ENCODE measurements around the gene ZNF414.
"Not testable (repeated sequence)": the region's sequence is repeated elsewhere in the genome, so short reads cannot be mapped to it uniquely, and the experiment has no call there.

Gene ZNF414

GRCh38 chr19:8517551-8518442 is 3.8 kb upstream of the ZNF414 start:
- peak; percentile 53 for DNase-seq

- DNase-seq, result no peak
Measured at GRCh38 chr19:8515317-8515716, 1.4 kb upstream of the ZNF414 start.

DNA sequence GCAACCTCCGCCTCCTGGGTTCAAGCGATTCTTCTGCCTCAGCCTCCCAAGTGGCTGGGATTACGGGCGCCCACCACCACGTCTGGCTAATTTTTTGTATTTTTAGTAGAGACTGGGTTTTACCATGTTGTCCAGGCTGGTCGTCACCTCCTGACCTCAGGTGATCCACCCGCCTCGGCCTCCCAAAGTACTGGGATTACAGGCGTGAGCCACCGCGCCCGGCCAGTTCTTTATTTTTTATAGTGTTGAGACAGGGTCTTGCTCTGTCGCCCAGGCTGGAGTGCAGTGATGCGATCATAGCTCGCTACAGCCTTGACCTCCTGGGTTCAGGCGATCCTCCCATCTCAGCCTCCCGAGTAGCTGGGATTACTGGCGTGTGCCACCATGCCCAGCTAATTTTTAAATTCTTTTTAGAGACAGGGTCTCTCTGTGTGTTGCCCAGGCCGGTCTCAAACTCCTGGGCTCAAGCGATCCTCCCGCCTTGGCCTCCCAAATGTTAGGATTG is 590 bp upstream of the ZNF414 start:
- DNase-seq, result not testable (repeated sequence)

DNA sequence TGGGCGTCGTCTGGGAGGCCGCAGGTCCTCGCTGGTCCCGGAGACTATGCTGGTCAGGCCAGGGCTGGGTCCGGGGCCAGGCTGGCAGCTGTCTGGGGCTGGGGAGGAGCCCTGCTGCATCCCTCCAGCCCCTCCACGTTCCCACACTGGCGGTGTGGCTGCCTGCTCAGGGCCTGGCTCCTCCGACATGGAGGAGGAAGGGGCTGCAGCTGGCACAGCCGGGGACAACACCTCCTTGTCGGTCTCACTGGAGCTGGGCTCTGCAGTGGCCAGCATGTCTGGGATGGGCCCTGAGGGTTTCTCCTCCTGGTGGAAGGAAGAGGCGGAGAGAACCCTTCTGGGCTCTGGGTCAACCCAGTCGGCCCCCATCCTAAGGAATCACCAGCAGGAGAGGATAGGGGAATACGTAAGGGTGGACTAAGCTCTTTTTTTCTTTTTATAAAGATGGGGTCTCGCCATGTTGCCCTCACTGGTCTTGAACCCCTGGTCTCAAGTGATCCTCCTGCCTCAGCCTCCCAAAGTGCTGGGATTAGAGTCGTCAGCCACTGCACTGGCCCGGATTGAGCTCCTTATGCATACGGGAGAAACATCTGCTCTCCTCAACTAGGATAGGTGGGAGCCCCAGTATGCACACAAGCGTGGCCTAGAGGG is 806 bp downstream of the ZNF414 start:
- DNase-seq, result no peak

- no peak for DNase-seq
Measured at GRCh38 chr19:8512115-8512967, 1.6 kb downstream of the ZNF414 start.

DNA sequence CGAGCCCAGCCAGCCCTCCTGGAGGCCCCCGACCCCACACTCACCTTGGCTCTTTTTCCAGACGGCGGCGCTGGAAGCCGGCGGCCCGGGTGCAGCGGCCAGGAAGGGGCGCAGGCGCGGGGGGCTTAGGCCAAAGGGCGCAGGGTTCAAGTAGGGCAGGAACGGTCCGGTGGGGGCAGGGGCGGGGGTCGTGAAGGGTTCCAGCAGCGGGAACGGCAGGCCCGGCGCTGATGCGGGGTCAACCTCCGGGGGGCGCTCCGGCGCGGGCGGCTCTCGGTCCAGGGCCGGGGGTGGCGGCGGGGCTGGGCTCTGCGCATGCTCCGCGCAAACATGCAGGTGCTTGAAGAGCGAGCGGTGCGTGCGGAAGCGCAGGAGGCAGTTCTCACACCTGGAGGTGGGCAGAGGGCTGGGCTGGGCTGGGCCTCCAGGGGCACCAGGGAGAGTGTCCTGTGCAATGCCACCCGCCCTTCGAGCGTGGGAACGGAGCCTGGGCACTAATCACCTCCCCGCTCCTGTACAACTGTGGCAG is 2.3 kb downstream of the ZNF414 start:
- DNase-seq, result no peak

DNA sequence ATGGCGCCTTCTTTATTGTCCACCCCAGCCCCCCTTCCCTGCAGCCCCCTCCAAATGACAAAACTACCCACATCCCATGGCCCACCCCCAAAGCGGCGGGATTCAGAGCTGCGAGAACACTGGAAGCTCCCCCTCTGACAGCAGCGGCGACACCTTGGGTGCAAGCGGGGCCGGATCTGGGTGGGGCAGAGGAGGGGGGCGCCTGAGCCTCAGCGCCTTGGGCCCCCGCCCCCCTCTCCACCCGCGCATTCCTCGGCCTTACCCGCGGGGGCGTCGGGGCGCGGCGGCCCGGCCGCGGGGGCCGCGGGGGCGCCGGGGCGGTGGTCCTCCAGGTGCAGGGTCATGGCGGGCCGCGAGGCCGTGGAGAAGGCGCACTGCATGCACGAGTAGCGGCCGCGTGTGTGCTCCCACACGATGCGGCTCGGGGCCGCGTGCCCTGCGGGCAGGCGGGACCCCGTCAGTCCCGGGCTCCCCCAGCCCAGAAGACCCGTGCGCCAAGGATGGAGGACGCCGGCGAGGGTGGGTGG is 3.3 kb downstream of the ZNF414 start:
- DNase-seq, result no peak

DNA sequence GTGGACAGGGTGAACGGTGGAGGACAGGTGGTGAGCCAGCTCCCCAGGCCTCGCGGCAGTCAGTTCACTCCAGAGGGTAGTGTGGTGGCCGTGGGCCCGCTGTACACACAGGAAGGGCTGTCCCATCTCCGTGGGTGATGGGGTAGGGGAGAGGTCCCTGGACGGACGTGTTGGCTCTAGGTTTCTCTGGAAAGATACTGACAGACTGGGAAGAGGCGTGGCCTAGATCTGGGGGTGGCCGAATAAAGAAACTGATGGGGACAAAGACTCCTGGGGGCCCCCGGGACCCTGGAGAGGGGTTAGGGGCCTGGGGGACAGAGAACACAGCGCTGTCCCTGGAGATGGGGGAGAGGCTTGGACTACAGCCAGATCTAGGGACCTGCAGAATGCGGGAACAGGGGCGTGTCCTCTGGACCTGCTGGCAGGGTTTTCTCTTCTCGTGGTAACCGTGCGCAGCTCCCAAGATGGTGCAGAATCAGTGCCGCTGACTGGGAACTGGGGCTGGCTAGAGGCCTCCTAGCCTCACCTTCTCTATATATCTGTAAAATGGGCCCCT is 7.5 kb downstream of the ZNF414 start:
- DNase-seq, result no peak

DNA sequence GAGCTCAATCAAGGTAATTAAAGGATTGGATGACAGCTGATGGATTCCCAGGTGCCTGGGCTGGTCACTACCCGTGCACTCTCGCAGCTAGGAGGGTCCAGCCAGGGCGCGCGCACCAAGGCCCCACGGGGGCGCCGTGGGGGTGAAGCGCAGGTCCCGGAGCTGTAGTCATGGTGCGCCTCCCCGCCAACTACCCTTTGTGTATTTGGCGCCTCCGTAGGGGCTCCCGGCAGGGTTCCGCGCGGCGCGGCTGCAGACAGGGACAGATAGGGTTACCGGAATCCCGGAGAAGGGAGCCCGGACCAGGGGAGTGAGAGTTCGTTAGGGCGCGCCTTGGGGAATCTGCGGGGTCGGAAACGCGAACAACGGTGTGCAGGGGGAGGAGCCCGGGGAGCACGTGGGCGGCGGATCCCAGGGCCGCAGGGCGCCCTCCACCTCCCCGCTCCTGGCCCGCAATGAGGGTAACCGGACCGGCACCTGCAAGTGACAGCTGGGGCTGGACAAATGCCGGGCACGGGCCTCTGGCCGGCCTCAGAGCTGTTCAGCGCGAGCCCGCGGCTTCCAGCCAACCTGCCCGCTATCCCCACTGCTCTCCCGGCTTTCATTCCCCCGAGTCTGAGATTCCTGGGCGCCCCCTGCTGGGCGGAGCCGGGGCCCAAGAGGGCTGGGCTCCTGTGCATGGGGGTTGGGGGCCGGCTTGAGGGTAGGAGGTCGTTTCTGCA is 8.1 kb downstream of the ZNF414 start:
- peak; percentile 56 for DNase-seq

GRCh38 chr19:8504919-8505318 is 9.0 kb downstream of the ZNF414 start:
- DNase-seq, result no peak

DNA sequence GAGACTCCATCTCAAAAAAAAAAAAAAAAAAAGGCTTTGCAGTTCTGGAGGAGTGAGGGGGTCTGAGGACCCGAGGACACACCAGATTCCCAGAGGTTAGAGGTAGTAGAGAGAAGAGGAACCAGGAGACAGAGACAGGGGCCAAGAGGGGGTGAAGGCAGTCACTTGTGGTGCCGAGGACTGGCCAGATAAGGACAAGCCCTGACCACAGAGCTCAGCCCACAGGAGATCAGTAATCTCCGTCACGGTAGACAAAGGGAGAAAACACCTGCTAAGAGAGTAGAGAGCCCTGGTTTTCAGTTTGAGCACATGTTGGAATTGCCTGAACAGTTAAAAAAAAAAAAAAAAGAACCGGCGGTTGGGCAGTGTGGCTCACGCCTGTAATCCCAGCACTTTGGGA is 9.8 kb downstream of the ZNF414 start:
- no peak for DNase-seq

DNA sequence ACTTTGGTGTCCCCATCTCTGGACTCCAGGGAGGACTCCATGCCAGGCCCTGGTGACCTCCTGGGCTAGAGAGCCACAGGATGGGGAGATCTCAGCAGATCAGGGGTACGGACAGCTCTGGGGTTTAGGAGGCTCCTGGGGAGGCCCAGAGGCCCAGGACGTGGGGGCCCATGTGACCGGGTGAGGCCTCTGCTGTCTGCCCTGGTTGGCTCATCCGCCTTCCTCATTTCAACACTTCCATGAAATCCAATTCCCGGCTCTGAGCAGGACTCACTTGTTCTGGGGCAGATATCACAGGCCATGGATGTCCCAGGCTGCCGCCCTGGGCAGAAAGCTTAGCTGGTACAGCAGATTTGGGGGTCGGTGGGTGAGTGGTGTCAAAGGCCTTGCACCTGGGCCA is 10.5 kb downstream of the ZNF414 start:
- DNase-seq, result no peak

GRCh38 chr19:8501981-8502380 is 12.0 kb downstream of the ZNF414 start:
- DNase-seq, result no peak

GRCh38 chr19:8501516-8501915 is 12.5 kb downstream of the ZNF414 start:
- no peak for DNase-seq

DNA sequence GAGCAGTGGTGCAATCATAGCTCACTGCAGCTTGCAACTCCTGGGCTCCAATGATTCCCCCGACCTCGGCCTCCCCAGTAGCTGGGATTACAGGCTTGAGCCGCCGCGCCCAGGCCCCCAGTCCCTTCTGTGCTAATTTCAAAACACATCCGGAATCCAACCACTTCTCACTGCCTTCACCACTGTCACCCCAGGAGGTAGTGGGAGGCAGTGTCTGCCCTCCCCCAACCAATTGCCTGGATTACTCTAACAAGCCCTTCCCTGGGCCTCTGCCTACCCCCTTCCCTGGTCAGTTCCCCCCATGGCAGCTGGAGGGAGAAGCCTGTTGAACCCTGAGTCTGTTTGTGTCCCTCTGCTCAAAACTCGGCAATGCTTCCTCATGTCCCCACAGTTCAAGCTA is 13.8 kb downstream of the ZNF414 start:
- peak; percentile 19 for DNase-seq

DNA sequence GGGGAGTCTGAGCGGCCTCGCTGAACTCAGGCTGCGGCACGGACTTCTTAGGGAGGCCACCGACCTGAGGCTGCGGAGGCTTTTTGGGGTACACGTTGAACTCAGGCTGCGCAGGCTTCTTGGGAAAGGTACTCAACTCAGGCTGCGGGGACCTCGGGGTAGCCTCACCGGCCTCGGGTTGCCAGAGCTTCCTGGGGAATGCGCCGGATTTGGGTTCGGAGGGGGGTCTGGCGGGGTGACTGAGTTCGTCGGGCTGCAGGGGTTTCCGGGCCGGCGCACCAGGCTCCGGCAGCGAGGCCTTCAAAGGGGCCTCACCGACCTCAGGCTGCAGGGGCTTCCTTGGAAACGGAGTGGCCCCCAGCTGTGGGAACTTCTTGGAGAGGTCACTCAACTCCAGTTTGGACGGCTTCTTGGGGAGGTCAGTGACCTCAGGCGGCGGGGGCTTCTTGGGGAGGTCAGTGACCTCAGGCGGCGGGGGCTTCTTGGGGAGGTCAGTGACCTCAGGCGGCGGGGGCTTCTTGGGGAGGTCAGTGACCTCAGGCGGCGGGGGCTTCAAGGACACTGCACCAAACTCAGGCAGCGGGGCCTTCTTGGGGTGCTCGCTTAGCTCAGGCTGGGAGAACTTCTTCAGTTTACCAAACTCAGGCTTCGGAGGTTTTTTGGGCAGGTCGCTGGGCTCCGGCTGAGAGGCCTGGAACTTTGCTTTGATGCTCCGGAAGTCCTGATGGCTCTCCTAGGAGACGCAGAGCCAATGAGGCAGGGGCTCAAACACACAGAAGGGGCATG is 14.7 kb downstream of the ZNF414 start:
- no peak for DNase-seq

DNA sequence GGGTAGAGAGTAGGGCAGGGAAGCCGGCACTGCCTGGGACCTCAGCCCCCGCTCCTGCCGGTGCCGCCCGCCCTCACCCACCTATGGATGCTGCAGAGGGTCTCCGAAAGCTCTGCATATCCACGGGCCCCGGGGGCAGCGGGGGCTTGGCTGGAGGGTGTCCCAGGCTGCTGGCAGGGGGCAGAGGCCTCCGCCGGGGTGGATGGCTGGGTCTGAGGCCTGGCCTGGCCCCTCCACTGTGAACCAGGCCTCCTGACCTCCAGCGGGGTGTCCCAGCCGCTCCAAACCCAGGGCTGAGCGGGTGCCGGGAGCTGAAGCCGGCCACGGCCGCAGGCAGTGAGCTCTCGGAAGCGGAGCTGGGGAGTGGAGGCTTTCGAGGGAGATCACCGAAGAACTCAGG is 15.7 kb downstream of the ZNF414 start:
- DNase-seq, result no peak

GRCh38 chr19:8494158-8494557 is 19.8 kb downstream of the ZNF414 start:
- peak; percentile 72 for DNase-seq

DNA sequence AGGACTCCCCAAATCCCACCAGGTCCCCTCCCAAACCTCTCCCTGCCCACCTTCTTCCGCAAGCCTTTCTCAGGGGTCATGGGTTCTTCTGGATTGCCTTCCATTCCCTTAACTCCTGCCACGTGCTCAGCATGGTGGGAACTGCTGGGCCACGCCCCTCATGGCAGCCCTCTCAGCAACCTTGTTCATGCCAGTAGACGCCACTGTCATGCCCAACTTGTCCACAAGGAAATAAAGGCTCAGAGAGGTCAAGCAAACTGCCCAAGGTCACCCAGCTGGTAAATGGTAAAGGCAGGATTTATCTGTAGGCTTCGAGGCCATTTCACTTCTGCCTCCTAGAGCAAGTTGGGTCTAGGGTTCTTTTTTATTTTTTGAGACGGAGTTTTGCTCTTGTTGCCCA is 22.4 kb downstream of the ZNF414 start:
- DNase-seq, result no peak

- DNase-seq, result no peak
Measured at GRCh38 chr19:8490873-8491272, 23.1 kb downstream of the ZNF414 start.

DNA sequence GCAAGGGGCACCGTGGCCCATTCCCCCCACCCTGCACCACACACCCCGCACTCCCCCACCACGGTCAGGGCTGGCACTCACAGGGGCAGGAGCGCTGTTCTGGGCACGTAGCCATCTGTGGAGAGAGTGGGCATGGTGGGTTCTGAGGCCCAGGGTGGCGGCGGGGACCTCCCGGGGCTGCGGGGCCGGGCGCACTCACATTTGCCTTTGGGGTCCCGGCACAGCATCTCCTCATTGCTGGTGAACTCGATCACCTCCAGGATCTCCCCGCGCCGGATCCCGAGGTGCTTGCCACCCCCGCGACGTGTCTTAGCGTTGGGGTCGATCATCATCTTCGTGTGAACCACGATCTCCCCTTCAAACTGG is 23.6 kb downstream of the ZNF414 start:
- DNase-seq, result no peak

Measured in KG1 (cell line).